ENCODE results near the gene FN3KRP.
"Not testable (repeated sequence)": the region's sequence is repeated elsewhere in the genome, so short reads cannot be mapped to it uniquely, and the experiment has no call there.

Gene FN3KRP

GRCh38 chr17:82767041-82767754 is 50.7 kb downstream of the FN3KRP start:
- DNase-seq (ENCODE audit: low read depth), result no peak
- no peak overlapping the region for H3K4me3 ChIP-seq (ENCODE audit: low read depth, low read length)

GRCh38 chr17:82769041-82769440 is 52.5 kb downstream of the FN3KRP start:
- DNase-seq (ENCODE audit: low read depth), result no peak
- H3K4me3 ChIP-seq (ENCODE audit: low read depth, low read length), result no peak overlapping the region

- DNase-seq (ENCODE audit: low read depth), result no peak
- H3K4me3 ChIP-seq (ENCODE audit: low read depth, low read length), result no peak overlapping the region
These were observed 55.5 kb downstream of the FN3KRP start for GRCh38 chr17:82772026-82772425.

GRCh38 chr17:82774456-82774855 is 58.0 kb downstream of the FN3KRP start:
- not testable (repeated sequence) for H3K4me3 ChIP-seq (ENCODE audit: low read depth, low read length)

GRCh38 chr17:82775001-82775823 is 58.7 kb downstream of the FN3KRP start:
- H3K4me3 ChIP-seq (ENCODE audit: low read depth, low read length), result no peak overlapping the region
- DNase-seq (ENCODE audit: low read depth), result no peak

More at GRCh38 chr17:82774456-82774855, 58.0 kb downstream of the FN3KRP start:
- not testable (repeated sequence) for DNase-seq (ENCODE audit: low read depth)

- no peak overlapping the region for H3K4me3 ChIP-seq (ENCODE audit: low read depth, low read length)
- DNase-seq (ENCODE audit: low read depth), result no peak
These were observed 59.9 kb downstream of the FN3KRP start for GRCh38 chr17:82776454-82776853.

Measured in skeletal muscle cell (primary cell).